Loucy (cell line): ENCODE measurements around the gene NMT2.

Experiments
- CTCF ChIP-seq: fragments of 200-600 bp; sonication (generic); conservative IDR thresholded peaks from 2 replicates; pipeline ENCODE4 v1.5.1; 2014; ENCODE audit warnings: mild to moderate bottlenecking, antibody characterized with exemption, low read length
- EZH2phosphoT487 ChIP-seq: fragments of 200-600 bp; IDR thresholded peaks from 2 replicates; pipeline ENCODE4 v1.6.1; 2018; ENCODE audit warnings: antibody characterized with exemption, mild to moderate bottlenecking, moderate library complexity, borderline replicate concordance

- TF ChIP-seq CTCF (no peak), EZH2phosphoT487 (no peak)
These were observed 44.3 kb downstream of the NMT2 start for GRCh38 chr10:15124190-15124589.
